Endodermal cell (in vitro differentiated cells): ENCODE data around the gene DACH1. TPM values are rescaled to one million over a fixed set of nuclear protein-coding genes. Genes with fewer than 3 reads are reported as not detected.
"Not testable (repeated sequence)": the region's sequence is repeated elsewhere in the genome, so short reads cannot be mapped to it uniquely, and the experiment has no call there.

Experiments
- DNase-seq: peaks from one replicate; pipeline ENCODE4 v3.0.0-alpha.2; 2017
- H3K27ac ChIP-seq: 2 replicates; pipeline ENCODE4 v1.5.1; 2013; ENCODE audit warnings: mild to moderate bottlenecking, low read depth, low read length, moderate library complexity
- H3K27me3 ChIP-seq: 2 replicates; pipeline ENCODE4 v1.6.1; 2013; ENCODE audit warnings: mild to moderate bottlenecking, low read length, moderate library complexity; ENCODE audit not compliant: insufficient read depth, control insufficient read depth, poor library complexity, severe bottlenecking
- H3K36me3 ChIP-seq: 2 replicates; pipeline ENCODE4 v1.7.0; 2013; ENCODE audit warnings: mild to moderate bottlenecking, low read length, moderate library complexity; ENCODE audit not compliant: control insufficient read depth, insufficient read depth
- H3K4me1 ChIP-seq: one replicate; pipeline ENCODE4 v1.7.0; 2013; ENCODE audit warnings: low read length; ENCODE audit not compliant: control insufficient read depth, insufficient read depth
- H3K4me3 ChIP-seq: 2 replicates; pipeline ENCODE4 v1.5.1; 2013; ENCODE audit warnings: mild to moderate bottlenecking, low read length, moderate library complexity
- H3K9ac ChIP-seq: 2 replicates; pipeline ENCODE4 v1.6.1; 2013; ENCODE audit warnings: mild to moderate bottlenecking, low read length, moderate library complexity; ENCODE audit not compliant: poor library complexity, severe bottlenecking; ENCODE audit errors: extremely low read depth
- H3K9me3 ChIP-seq: 2 replicates; pipeline ENCODE4 v1.6.1; 2013; ENCODE audit warnings: mild to moderate bottlenecking, low read length, moderate library complexity; ENCODE audit not compliant: control insufficient read depth
- H3K27ac Mint-ChIP-seq: 2 replicates; pipeline ENCODE4 v1.8.0; 2020; ENCODE audit warnings: mixed read lengths
- H3K27me3 Mint-ChIP-seq: 2 replicates; pipeline ENCODE4 v1.8.0; 2021; ENCODE audit warnings: mild to moderate bottlenecking, mixed read lengths; ENCODE audit not compliant: insufficient read depth
- H3K36me3 Mint-ChIP-seq: 2 replicates; pipeline ENCODE4 v1.8.0; 2020; ENCODE audit warnings: low read depth, mixed read lengths
- H3K4me1 Mint-ChIP-seq: 2 replicates; pipeline ENCODE4 v1.8.0; 2020; ENCODE audit warnings: mixed read lengths
- H3K4me3 Mint-ChIP-seq: 2 replicates; pipeline ENCODE4 v1.8.0; 2020; ENCODE audit warnings: mild to moderate bottlenecking, moderate library complexity, mixed read lengths
- H3K9me3 Mint-ChIP-seq: 2 replicates; pipeline ENCODE4 v1.8.0; 2020; ENCODE audit warnings: mild to moderate bottlenecking, mixed read lengths
- WGBS, 2 experiments: methylation state at CpG; one replicate each; pipeline versions ENCODE4 v1.1.5 to v1.1.7; 2013; ENCODE audit warnings: missing lambda C conversion rate in 2 of 2, mixed read lengths in 1 of 2; ENCODE audit not compliant: insufficient coverage in 1 of 2, insufficient read length in 1 of 2; 5-methylcytosine and 5-hydroxymethylcytosine counted together
- total RNA-seq, 2 donors: library from RNA; stranded (reverse); fragmentation: NEBNext Ultra II Directional in 1 of 2; extraction: Animal tissue kit (Norgen Biotek cat#: 25700) in 1 of 2; gene quantifications; 2 replicates in 1 of 2; 3 replicates in 1 of 2; pipeline ENCODE4 v1.2.1, GENCODE V29; 2021
- TF ChIP-seq, protein P1 (sequence below): fragments of 200-600 bp; sonication (generic); conservative IDR thresholded peaks from 2 replicates; pipeline ENCODE4 v1.5.0; 2021; ENCODE audit warnings: antibody characterized with exemption, mild to moderate bottlenecking

DACH1 gene
- total RNA-seq, 2 donors from 2014 or later, result 0.81 to 1.2 TPM

DNA sequence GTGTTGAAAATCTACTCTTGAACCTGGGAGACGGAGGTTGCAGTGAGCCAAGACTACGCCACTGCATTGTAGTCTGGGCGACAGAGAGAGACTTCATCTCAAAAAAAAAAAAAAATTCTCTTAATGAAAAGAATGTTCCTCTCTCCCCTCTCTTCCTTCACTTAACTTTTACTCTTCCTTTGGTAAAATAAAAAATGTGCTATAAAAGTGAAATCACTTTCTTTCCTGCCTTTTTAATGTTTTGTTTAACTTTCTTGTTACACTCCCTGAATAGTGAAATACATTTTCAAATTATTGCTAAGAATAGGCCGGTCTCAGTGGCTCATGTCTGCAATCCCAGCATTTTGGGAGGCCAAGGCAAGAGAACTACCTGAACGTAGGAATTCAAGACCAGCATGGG is 86.5 kb downstream of the DACH1 start:
- Histone ChIP-seq H3K4me3 (no peak overlapping the region), H3K9me3 (no peaks in the 10 kb centered on the region), H3K4me1 (no peaks in the 10 kb centered on the region), H3K27me3 (no peaks in the 10 kb centered on the region), H3K9ac (no peak overlapping the region), H3K27ac (no peak overlapping the region), H3K36me3 (no peaks in the 10 kb centered on the region)
- Mint-ChIP-seq H3K4me1 (peaks cover 9% of the 10 kb centered on the region), H3K27ac (no peak overlapping the region), H3K36me3 (no peaks in the 10 kb centered on the region), H3K9me3 (no peaks in the 10 kb centered on the region), H3K4me3 (no peak overlapping the region), H3K27me3 (no peaks in the 10 kb centered on the region)
- TF ChIP-seq, protein P1, sequence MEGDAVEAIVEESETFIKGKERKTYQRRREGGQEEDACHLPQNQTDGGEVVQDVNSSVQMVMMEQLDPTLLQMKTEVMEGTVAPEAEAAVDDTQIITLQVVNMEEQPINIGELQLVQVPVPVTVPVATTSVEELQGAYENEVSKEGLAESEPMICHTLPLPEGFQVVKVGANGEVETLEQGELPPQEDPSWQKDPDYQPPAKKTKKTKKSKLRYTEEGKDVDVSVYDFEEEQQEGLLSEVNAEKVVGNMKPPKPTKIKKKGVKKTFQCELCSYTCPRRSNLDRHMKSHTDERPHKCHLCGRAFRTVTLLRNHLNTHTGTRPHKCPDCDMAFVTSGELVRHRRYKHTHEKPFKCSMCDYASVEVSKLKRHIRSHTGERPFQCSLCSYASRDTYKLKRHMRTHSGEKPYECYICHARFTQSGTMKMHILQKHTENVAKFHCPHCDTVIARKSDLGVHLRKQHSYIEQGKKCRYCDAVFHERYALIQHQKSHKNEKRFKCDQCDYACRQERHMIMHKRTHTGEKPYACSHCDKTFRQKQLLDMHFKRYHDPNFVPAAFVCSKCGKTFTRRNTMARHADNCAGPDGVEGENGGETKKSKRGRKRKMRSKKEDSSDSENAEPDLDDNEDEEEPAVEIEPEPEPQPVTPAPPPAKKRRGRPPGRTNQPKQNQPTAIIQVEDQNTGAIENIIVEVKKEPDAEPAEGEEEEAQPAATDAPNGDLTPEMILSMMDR, result no peak
- DNase-seq, result no peak
- 98 to 100% methylated on average over 1 to 5 of the region's 5 CpGs for WGBS, 2 experiments

DNA sequence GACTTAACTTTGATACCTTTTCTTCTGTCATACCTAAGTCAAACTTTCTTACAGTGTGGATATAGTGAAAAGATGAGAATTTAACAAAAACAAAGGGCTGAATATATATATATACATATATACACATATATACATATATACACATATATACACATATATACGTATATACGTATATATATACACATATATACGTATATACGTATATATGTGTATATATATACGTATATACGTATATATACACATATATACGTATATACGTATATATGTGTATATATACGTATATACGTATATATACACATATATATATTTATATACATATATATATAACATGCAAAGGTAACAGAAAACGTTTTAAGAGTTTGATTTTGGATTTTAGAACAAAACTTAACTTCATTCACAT is 88.0 kb downstream of the DACH1 start:
- not testable (repeated sequence) for H3K27ac Mint-ChIP-seq, H3K36me3 Mint-ChIP-seq, H3K4me1 Mint-ChIP-seq, H3K27me3 Mint-ChIP-seq, H3K4me3 Mint-ChIP-seq, H3K9ac ChIP-seq, H3K27ac ChIP-seq, H3K27me3 ChIP-seq, H3K9me3 Mint-ChIP-seq, H3K4me3 ChIP-seq, H3K36me3 ChIP-seq, H3K4me1 ChIP-seq, DNase-seq, H3K9me3 ChIP-seq
- 80% methylated on average over 1 of the region's 11 CpGs; no CpG with 5 or more reads in 1 of the 2 experiments for WGBS, 2 experiments

DNA sequence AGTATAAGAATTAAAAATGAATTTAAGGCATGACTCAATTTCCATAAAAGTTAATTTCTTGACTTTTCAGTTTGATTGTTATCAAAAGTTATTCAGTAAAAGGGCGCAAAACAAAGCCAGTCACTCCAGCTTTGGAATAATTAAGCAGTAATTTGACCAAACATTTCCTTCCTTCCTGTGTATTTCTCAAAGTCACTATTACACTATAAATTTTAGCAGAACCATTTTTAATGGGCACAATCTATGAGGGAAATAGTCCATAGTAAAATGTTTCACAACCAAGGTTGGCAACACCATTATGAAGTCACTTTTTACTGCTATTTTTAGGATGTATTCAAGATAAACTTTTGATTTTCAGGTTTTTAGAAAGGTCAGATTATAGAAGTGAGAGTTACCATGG is 91.0 kb downstream of the DACH1 start:
- Histone ChIP-seq H3K9ac (no peak overlapping the region), H3K36me3 (no peaks in the 10 kb centered on the region), H3K4me1 (no peaks in the 10 kb centered on the region), H3K4me3 (no peak overlapping the region), H3K9me3 (no peaks in the 10 kb centered on the region), H3K27ac (no peak overlapping the region), H3K27me3 (no peaks in the 10 kb centered on the region)
- Mint-ChIP-seq H3K27me3 (no peaks in the 10 kb centered on the region), H3K36me3 (no peaks in the 10 kb centered on the region), H3K4me3 (no peak overlapping the region), H3K27ac (no peak overlapping the region), H3K4me1 (peaks cover 8% of the 10 kb centered on the region), H3K9me3 (no peaks in the 10 kb centered on the region)
- TF ChIP-seq, protein P1, result no peak
- DNase-seq, result no peak
- 86 to 100% methylated on average over 1 of the region's 1 CpG for WGBS, 2 experiments

DNA sequence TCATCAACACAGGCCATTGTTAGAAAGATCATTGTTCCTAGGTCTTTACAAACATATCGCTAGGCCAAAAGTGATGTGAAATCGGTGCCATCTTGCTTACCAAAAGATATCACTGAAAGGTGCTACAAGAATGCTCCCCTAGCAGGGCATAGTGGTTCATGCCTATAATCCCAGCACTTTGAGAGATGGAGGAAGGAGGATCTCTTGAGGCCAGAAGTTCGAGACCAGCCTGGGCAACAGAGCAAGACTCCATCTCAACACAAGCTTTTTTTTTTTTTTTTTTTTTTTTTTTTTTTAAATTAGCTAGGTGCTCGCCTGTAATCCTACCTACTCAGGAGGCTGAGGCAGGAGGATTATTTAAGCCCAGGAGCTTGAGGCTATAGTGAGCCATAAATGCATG is 92.1 kb downstream of the DACH1 start:
- Mint-ChIP-seq H3K27ac (no peak overlapping the region), H3K9me3 (no peaks in the 10 kb centered on the region), H3K4me1 (peaks cover 8% of the 10 kb centered on the region), H3K36me3 (no peaks in the 10 kb centered on the region), H3K27me3 (no peaks in the 10 kb centered on the region), H3K4me3 (no peak overlapping the region)
- H3K4me3 ChIP-seq, result no peak overlapping the region
- DNase-seq, result no peak
- H3K27me3 ChIP-seq, result no peaks in the 10 kb centered on the region
- 87 to 98% methylated on average over 3 of the region's 4 CpGs for WGBS, 2 experiments
- H3K36me3 ChIP-seq, result no peaks in the 10 kb centered on the region
- no peaks in the 10 kb centered on the region for H3K9me3 ChIP-seq
- no peaks in the 10 kb centered on the region for H3K4me1 ChIP-seq
- no peak overlapping the region for H3K27ac ChIP-seq
- H3K9ac ChIP-seq, result no peak overlapping the region
- TF ChIP-seq, protein P1, result no peak
